ENCODE data around the gene LRMDA. TPM values are rescaled to one million over a fixed set of nuclear protein-coding genes. Genes with fewer than 3 reads are reported as not detected.

Gene LRMDA
- total RNA-seq, 6 donors from 2014 or later: 12.8 to 185 (median 18.1) TPM

GRCh38 chr10:76086761-76087639 is 655.6 kb downstream of the LRMDA start:
- Histone ChIP-seq H3K27me3 (no peaks in the 10 kb centered on the region), H3K36me3 (no peaks in the 10 kb centered on the region), H3K4me3 (no peak overlapping the region), H3K4me1 (peaks cover 0 to 9% (median 7%) of the 10 kb centered on the region in 4 donors), H3K9me3 (no peaks in the 10 kb centered on the region), H3K27ac (peak overlapping the region in 1 of 4 donors; percentile 14)
- peak in 1 of 2 donors; percentile 71 for ATAC-seq (ENCODE audit: low FRiP score in 2 of 2)
- TF ChIP-seq CTCF (IDR thresholded peaks at IDR 0.05) (peak in 4 of 6 experiments; percentile 25 to 57 (median 33)), POLR2AphosphoS5 (IDR thresholded peaks at IDR 0.05) (peak in 1 of 2 donors; percentile 23), POLR2A (IDR thresholded peaks at IDR 0.05) (no peak)
- 51 to 62% methylated on average over 9 of the region's 9 CpGs for WGBS, 2 donors
- DNase-seq: peak in 1 of 2 donors; percentile 24

GRCh38 chr10:76088008-76088407 is 656.6 kb downstream of the LRMDA start:
- Histone ChIP-seq H3K36me3 (no peaks in the 10 kb centered on the region), H3K27me3 (no peaks in the 10 kb centered on the region)
- no peak for TF ChIP-seq EP300 (IDR thresholded peaks at IDR 0.05)
- no peak for TF ChIP-seq POLR2A (IDR thresholded peaks at IDR 0.05)
- no peak for TF ChIP-seq CTCF (IDR thresholded peaks at IDR 0.05)
- no peak for TF ChIP-seq POLR2AphosphoS5 (IDR thresholded peaks at IDR 0.05)

GRCh38 chr10:76088980-76089379 is 657.6 kb downstream of the LRMDA start:
- Histone ChIP-seq H3K36me3 (no peaks in the 10 kb centered on the region), H3K4me3 (no peak overlapping the region), H3K4me1 (peaks cover 0 to 9% (median 7%) of the 10 kb centered on the region in 4 donors), H3K9me3 (no peaks in the 10 kb centered on the region), H3K27me3 (no peaks in the 10 kb centered on the region), H3K27ac (no peak overlapping the region)
- TF ChIP-seq POLR2AphosphoS5 (IDR thresholded peaks at IDR 0.05): no peak
- TF ChIP-seq EP300 (IDR thresholded peaks at IDR 0.05): no peak
- no peak for TF ChIP-seq POLR2A (IDR thresholded peaks at IDR 0.05)
- TF ChIP-seq CTCF (IDR thresholded peaks at IDR 0.05): no peak
- ATAC-seq (ENCODE audit: low FRiP score in 2 of 2) (no peak), DNase-seq (no peak)
- WGBS, 2 donors: 82 to 95% methylated on average over 3 of the region's 3 CpGs

More at GRCh38 chr10:76088008-76088407, 656.6 kb downstream of the LRMDA start:
- no peak for DNase-seq
- Histone ChIP-seq H3K27ac (no peak overlapping the region), H3K4me1 (peaks cover 0 to 9% (median 7%) of the 10 kb centered on the region in 4 donors), H3K9me3 (no peaks in the 10 kb centered on the region), H3K4me3 (no peak overlapping the region)
- ATAC-seq (ENCODE audit: low FRiP score in 2 of 2): no peak
- WGBS, 2 donors: 94 to 100% methylated on average over 1 to 4 of the region's 4 CpGs

GRCh38 chr10:76089556-76090180 is 658.2 kb downstream of the LRMDA start:
- Histone ChIP-seq H3K4me1 (peaks cover 0 to 9% (median 7%) of the 10 kb centered on the region in 4 donors), H3K27ac (no peak overlapping the region), H3K36me3 (no peaks in the 10 kb centered on the region), H3K9me3 (no peaks in the 10 kb centered on the region), H3K4me3 (no peak overlapping the region), H3K27me3 (no peaks in the 10 kb centered on the region)
- no peak for TF ChIP-seq POLR2A (IDR thresholded peaks at IDR 0.05)
- no peak for TF ChIP-seq EP300 (IDR thresholded peaks at IDR 0.05)
- no peak for TF ChIP-seq CTCF (IDR thresholded peaks at IDR 0.05)
- no peak for TF ChIP-seq POLR2AphosphoS5 (IDR thresholded peaks at IDR 0.05)
- no peak for ATAC-seq (ENCODE audit: low FRiP score in 2 of 2)
- 85 to 93% methylated on average over 10 to 12 of the region's 12 CpGs for WGBS, 2 donors
- no peak for DNase-seq
